H9 (cell line): Measurements from ENCODE around the gene ADGRB3. TPM values are rescaled to one million over a fixed set of nuclear protein-coding genes. Genes with fewer than 3 reads are reported as not detected.

Experiments
- DNase-seq: peaks from one replicate; pipeline ENCODE4 v3.0.0-alpha.2; 2017
- H2AFZ ChIP-seq: one replicate; pipeline ENCODE4 v1.6.1; 2013; ENCODE audit warnings: mild to moderate bottlenecking, low read length, control low read depth, moderate library complexity
- H2AK5ac ChIP-seq: 2 replicates; pipeline ENCODE4 v1.6.1; 2013; ENCODE audit warnings: low read length, control low read depth, mixed read lengths; ENCODE audit not compliant: insufficient read length
- H2BK120ac ChIP-seq: one replicate; pipeline ENCODE4 v1.6.1; 2013; ENCODE audit warnings: low read depth, mild to moderate bottlenecking, low read length, control low read depth, inconsistent platforms; ENCODE audit not compliant: poor library complexity, severe bottlenecking
- H2BK12ac ChIP-seq: 2 replicates; pipeline ENCODE4 v1.6.1; 2013; ENCODE audit warnings: low read length, control low read depth, mixed read lengths, low read depth; ENCODE audit not compliant: insufficient read length
- H2BK15ac ChIP-seq: 2 replicates; pipeline ENCODE4 v1.6.1; 2013; ENCODE audit warnings: low read depth, low read length, control low read depth
- H2BK20ac ChIP-seq: one replicate; pipeline ENCODE4 v1.6.1; 2013; ENCODE audit warnings: low read depth, mild to moderate bottlenecking, low read length, control low read depth, inconsistent platforms; ENCODE audit not compliant: poor library complexity, severe bottlenecking
- H2BK5ac ChIP-seq: 2 replicates; pipeline ENCODE4 v1.6.1; 2013; ENCODE audit warnings: low read length, control low read depth, mixed read lengths; ENCODE audit not compliant: insufficient read length
- H3K14ac ChIP-seq: 2 replicates; pipeline ENCODE4 v1.6.1; 2013; ENCODE audit warnings: low read length, control low read depth; ENCODE audit not compliant: insufficient read depth
- H3K18ac ChIP-seq: 2 replicates; pipeline ENCODE4 v1.6.1; 2013; ENCODE audit warnings: low read depth, mild to moderate bottlenecking, mixed read lengths, low read length, control low read depth; ENCODE audit not compliant: insufficient read length
- H3K23ac ChIP-seq: 2 replicates; pipeline ENCODE4 v1.6.1; 2013; ENCODE audit warnings: low read length, control low read depth, mixed read lengths, low read depth; ENCODE audit not compliant: insufficient read length
- H3K23me2 ChIP-seq: 2 replicates; pipeline ENCODE4 v1.6.1; 2013; ENCODE audit warnings: low read depth, mild to moderate bottlenecking, mixed read lengths, low read length, control low read depth; ENCODE audit not compliant: insufficient read length, poor library complexity, severe bottlenecking
- H3K27ac ChIP-seq: 2 replicates; pipeline ENCODE4 v1.5.1; 2013; ENCODE audit warnings: low read length, control low read depth, mixed read lengths, low read depth; ENCODE audit not compliant: insufficient read length
- H3K27me3 ChIP-seq: 2 replicates; pipeline ENCODE4 v1.6.1; 2013; ENCODE audit warnings: low read length, control low read depth, inconsistent platforms; ENCODE audit not compliant: insufficient read depth
- H3K4ac ChIP-seq: 2 replicates; pipeline ENCODE4 v1.6.1; 2013; ENCODE audit warnings: low read depth, mild to moderate bottlenecking, control low read depth, inconsistent platforms, low read length, moderate library complexity
- H3K4me1 ChIP-seq: 2 replicates; pipeline ENCODE4 v1.6.1; 2013; ENCODE audit warnings: low read length, control low read depth, inconsistent platforms; ENCODE audit not compliant: insufficient read depth
- H3K4me2 ChIP-seq: 2 replicates; pipeline ENCODE4 v1.6.1; 2013; ENCODE audit warnings: low read length, control low read depth, mixed read lengths; ENCODE audit not compliant: insufficient read length, insufficient read depth
- H3K56ac ChIP-seq: 2 replicates; pipeline ENCODE4 v1.6.1; 2013; ENCODE audit warnings: low read depth, mild to moderate bottlenecking, mixed read lengths, low read length, control low read depth; ENCODE audit not compliant: insufficient read length
- H3K79me1 ChIP-seq: 2 replicates; pipeline ENCODE4 v1.6.1; 2013; ENCODE audit warnings: low read depth, mild to moderate bottlenecking, moderate library complexity, low read length, control low read depth, inconsistent platforms; ENCODE audit not compliant: insufficient read depth, poor library complexity, severe bottlenecking
- H3K79me2 ChIP-seq: 2 replicates; pipeline ENCODE4 v1.6.1; 2013; ENCODE audit warnings: low read length, control low read depth, inconsistent platforms; ENCODE audit not compliant: insufficient read depth
- H3K9ac ChIP-seq: 2 replicates; pipeline ENCODE4 v1.6.1; 2013; ENCODE audit warnings: low read length, control low read depth, mixed read lengths; ENCODE audit not compliant: insufficient read length; ENCODE audit errors: extremely low read depth
- H3K9me3 ChIP-seq: one replicate; pipeline ENCODE4 v1.6.1; 2013; ENCODE audit warnings: low read depth, low read length, inconsistent platforms; ENCODE audit not compliant: control insufficient read depth
- H3T11ph ChIP-seq: one replicate; pipeline ENCODE4 v1.6.1; 2013; ENCODE audit warnings: mild to moderate bottlenecking, low read length, control low read depth, inconsistent platforms
- H4K20me1 ChIP-seq: one replicate; pipeline ENCODE4 v1.6.1; 2013; ENCODE audit not compliant: control insufficient read depth, insufficient read length, insufficient read depth
- H4K5ac ChIP-seq: 2 replicates; pipeline ENCODE4 v1.6.1; 2013; ENCODE audit warnings: low read depth, mild to moderate bottlenecking, mixed read lengths, low read length, control low read depth; ENCODE audit not compliant: insufficient read length
- H4K8ac ChIP-seq: replicated peaks from 2 replicates; pipeline ENCODE4 v1.6.1; 2013; ENCODE audit warnings: low read length, control low read depth, mixed read lengths, low read depth; ENCODE audit not compliant: insufficient read length
- H4K91ac ChIP-seq: 2 replicates; pipeline ENCODE4 v1.6.1; 2013; ENCODE audit warnings: low read depth, mild to moderate bottlenecking, moderate library complexity, mixed read lengths, low read length, control low read depth; ENCODE audit not compliant: insufficient read length
- H3K27ac Mint-ChIP-seq, 3 experiments: 2 replicates in 2 of 3; 3 replicates in 1 of 3; pipeline ENCODE4 v1.8.0; 2020 to 2021; ENCODE audit warnings: mixed read lengths in 3 of 3, mild to moderate bottlenecking in 1 of 3, moderate library complexity in 1 of 3
- H3K27me3 Mint-ChIP-seq: 2 replicates; pipeline ENCODE4 v1.8.0; 2021; ENCODE audit warnings: low read depth, mild to moderate bottlenecking, moderate library complexity, mixed read lengths
- H3K36me3 Mint-ChIP-seq, 3 experiments: 2 replicates in 2 of 3; 3 replicates in 1 of 3; pipeline ENCODE4 v1.8.0; 2020 to 2021; ENCODE audit warnings: low read depth in 3 of 3, mixed read lengths in 3 of 3; ENCODE audit not compliant: insufficient read depth in 1 of 3
- H3K4me1 Mint-ChIP-seq, 2 experiments: 2 replicates each; pipeline ENCODE4 v1.8.0; 2020; ENCODE audit warnings: mixed read lengths in 2 of 2
- H3K4me3 Mint-ChIP-seq, 2 experiments: 2 replicates in 1 of 2; 3 replicates in 1 of 2; pipeline ENCODE4 v1.8.0; 2020 to 2021; ENCODE audit warnings: mild to moderate bottlenecking in 2 of 2, mixed read lengths in 2 of 2, moderate library complexity in 1 of 2
- H3K9me3 Mint-ChIP-seq, 2 experiments: 2 replicates in 1 of 2; 3 replicates in 1 of 2; pipeline ENCODE4 v1.8.0; 2020; ENCODE audit warnings: mild to moderate bottlenecking in 2 of 2, mixed read lengths in 2 of 2, moderate library complexity in 1 of 2
- CTCF ChIP-seq: fragments of 200-600 bp; sonication (generic); conservative IDR thresholded peaks from 3 replicates; pipeline ENCODE4 v1.8.0; 2021; ENCODE audit warnings: antibody characterized with exemption, mild to moderate bottlenecking
- WGBS: extraction: QIAGEN DNeasy Blood & Tissue Kit; methylation state at CpG from one replicate; pipeline ENCODE4 v1.1.7; 2013; ENCODE audit warnings: missing lambda C conversion rate, low lambda C conversion rate, mixed read lengths; ENCODE audit not compliant: insufficient read length; ENCODE audit errors: extremely low coverage; 5-methylcytosine and 5-hydroxymethylcytosine counted together
- total RNA-seq: library from RNA; stranded (reverse); gene quantifications from 2 replicates; pipeline ENCODE4 v1.2.1, GENCODE V29; 2021

Gene ADGRB3
- total RNA-seq, 1 experiment from 2014 or later: 0.37 TPM

DNA sequence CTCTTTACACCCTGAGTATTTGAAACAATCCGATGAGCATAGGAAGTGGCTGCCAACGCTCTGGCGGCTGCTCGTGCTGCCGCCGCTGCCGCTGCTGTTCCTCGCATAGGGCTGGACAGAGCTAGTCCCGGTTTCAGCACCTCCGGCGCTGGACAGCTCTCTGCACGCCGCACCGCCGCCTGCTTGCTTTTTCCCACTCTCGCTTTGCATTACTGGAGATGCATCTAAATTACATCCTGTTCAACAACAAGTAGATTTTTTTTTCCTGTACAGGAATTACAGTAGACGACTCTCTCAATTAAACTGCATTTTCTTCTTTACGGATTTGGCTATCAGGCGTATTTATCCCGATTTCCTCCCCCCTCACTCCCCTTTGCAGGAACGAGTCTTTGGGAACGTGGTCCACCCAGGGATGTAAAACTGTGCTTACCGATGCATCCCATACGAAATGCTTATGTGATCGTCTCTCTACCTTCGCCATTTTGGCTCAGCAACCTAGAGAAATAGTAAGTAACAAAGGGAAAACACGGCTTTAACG, 597.9 kb downstream of the ADGRB3 start:
- Histone ChIP-seq H2BK15ac (no peak overlapping the region), H2BK120ac (no peak overlapping the region), H3T11ph (no peak overlapping the region), H3K18ac (no peak overlapping the region), H4K91ac (no peak overlapping the region), H2BK20ac (no peak overlapping the region), H3K9me3 (no peaks in the 10 kb centered on the region), H3K14ac (no peak overlapping the region), H2AFZ (no peak overlapping the region), H4K20me1 (no peaks in the 10 kb centered on the region), H2AK5ac (no peak overlapping the region), H3K4ac (no peak overlapping the region), H3K4me1 (peaks cover 2% of the 10 kb centered on the region; the same call in 1 of the 2 replicates), H2BK12ac (no peak overlapping the region), H3K27ac (no peak overlapping the region), H4K8ac (no peak overlapping the region), H3K27me3 (no peaks in the 10 kb centered on the region), H3K4me2 (peak overlapping the region; percentile 55), H4K5ac (no peak overlapping the region), H3K23me2 (peaks cover 5% of the 10 kb centered on the region), H2BK5ac (no peak overlapping the region), H3K79me1 (no peaks in the 10 kb centered on the region), H3K23ac (no peak overlapping the region), H3K9ac (peak overlapping the region; percentile 3), H3K79me2 (no peaks in the 10 kb centered on the region), H3K56ac (no peak overlapping the region)
- peak; percentile 85 for DNase-seq
- H3K27me3 Mint-ChIP-seq: peaks cover 14% of the 10 kb centered on the region
- no peaks in the 10 kb centered on the region for H3K9me3 Mint-ChIP-seq
- H3K4me3 Mint-ChIP-seq: peak overlapping the region; percentile 46 to 62; a peak in 4 of 5 replicates
- peaks cover 20 to 25% of the 10 kb centered on the region in 2 experiments for H3K4me1 Mint-ChIP-seq
- TF ChIP-seq CTCF: no peak
- H3K27ac Mint-ChIP-seq: no peak overlapping the region
- no peaks in the 10 kb centered on the region for H3K36me3 Mint-ChIP-seq
- WGBS: no CpG with 5 or more reads among the region's 28 CpGs
